ENCODE results near the gene SUSD4. TPM values are rescaled to one million over a fixed set of nuclear protein-coding genes. Genes with fewer than 3 reads are reported as not detected.

The SUSD4 gene
- total and polyA plus RNA-seq, 2 experiments from 2014 or later, result 5.6 to 8.3 TPM

DNA sequence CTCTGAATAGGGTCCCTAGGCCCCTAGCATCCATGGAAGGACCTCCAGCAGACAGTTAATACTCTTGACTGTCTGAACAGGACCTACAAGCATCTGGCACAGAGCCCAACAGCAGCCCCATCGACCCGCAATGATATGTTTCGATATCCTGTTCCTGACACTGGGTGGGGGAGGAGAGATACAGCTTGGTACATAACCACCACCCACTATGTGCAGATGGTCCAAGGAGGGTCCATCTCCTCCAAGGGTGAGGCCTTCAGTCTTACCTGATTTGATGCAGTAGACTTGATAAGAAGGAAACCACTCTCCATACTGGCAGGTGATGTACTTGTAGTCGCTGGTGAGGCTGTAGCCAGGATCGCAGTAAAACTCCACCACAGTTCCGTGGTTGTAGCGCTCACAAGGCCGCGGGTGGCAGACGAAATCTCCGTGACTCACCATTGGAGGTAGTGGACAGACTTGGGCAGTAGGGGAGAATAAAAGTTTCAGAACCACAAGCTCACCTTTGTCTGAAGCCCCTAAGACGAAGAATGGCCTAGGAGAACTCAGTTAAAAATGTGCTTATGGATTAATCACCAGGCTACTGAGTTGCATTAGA is 134.9 kb downstream of the SUSD4 start:
- no peak for DNase-seq (ENCODE audit: low spot score)

DNA sequence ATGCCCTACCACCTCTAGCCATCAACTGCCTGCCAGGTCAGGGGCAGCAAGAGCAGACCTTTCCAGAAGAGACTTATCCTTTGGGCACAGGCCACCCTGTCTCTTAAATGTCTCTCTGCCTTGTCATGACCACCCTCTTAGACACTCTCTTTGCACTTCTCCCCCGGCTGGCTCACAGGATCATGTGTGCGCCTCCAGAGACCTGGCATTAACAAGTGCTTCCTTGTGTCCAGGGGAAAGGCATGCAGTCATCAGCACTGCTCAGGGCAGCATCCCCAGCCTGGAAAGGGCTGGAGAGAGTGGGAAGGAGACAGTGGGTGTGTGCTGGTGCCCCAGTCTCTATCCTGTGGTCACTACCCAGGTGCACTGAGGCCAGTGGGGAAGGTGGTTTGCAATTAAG is 135.8 kb downstream of the SUSD4 start:
- Histone ChIP-seq H4K20me1 (ENCODE audit: insufficient read depth, poor library complexity, severe bottlenecking) (no peaks in the 10 kb centered on the region), H3K4me2 (no peak overlapping the region), H3K9me2 (replicated peaks; ENCODE audit: insufficient read depth) (no peaks in the 10 kb centered on the region), H3K79me2 (no peaks in the 10 kb centered on the region), H3K27me3 (no peaks in the 10 kb centered on the region), H3K36me3 (replicated peaks; ENCODE audit: insufficient read depth, low read depth) (no peaks in the 10 kb centered on the region), H3K4me3 (no peak overlapping the region), H2AFZ (no peak overlapping the region), H3K4me1 (ENCODE audit: insufficient read depth) (no peaks in the 10 kb centered on the region), H3K9me3 (ENCODE audit: low read depth) (no peaks in the 10 kb centered on the region), H3K27ac (no peak overlapping the region)
- TF ChIP-seq EZH2 (IDR thresholded peaks at IDR 0.05; ENCODE audit: borderline replicate concordance), result no peak
- TF ChIP-seq, protein P1, sequence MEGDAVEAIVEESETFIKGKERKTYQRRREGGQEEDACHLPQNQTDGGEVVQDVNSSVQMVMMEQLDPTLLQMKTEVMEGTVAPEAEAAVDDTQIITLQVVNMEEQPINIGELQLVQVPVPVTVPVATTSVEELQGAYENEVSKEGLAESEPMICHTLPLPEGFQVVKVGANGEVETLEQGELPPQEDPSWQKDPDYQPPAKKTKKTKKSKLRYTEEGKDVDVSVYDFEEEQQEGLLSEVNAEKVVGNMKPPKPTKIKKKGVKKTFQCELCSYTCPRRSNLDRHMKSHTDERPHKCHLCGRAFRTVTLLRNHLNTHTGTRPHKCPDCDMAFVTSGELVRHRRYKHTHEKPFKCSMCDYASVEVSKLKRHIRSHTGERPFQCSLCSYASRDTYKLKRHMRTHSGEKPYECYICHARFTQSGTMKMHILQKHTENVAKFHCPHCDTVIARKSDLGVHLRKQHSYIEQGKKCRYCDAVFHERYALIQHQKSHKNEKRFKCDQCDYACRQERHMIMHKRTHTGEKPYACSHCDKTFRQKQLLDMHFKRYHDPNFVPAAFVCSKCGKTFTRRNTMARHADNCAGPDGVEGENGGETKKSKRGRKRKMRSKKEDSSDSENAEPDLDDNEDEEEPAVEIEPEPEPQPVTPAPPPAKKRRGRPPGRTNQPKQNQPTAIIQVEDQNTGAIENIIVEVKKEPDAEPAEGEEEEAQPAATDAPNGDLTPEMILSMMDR (IDR thresholded peaks at IDR 0.05; ENCODE audit: poor library complexity), result no peak
- no peak for TF ChIP-seq EZH2phosphoT487 (IDR thresholded peaks at IDR 0.05; ENCODE audit: low read depth, severe bottlenecking, unreplicated experiment)
- DNase-seq (ENCODE audit: low spot score), result no peak
- WGBS (ENCODE audit: low lambda C conversion rate, missing lambda C conversion rate), result 85% methylated on average over 2 of the region's 2 CpGs

More for the DNA sequence above, 134.9 kb downstream of the SUSD4 start:
- H3K9me3 ChIP-seq (ENCODE audit: low read depth), result no peaks in the 10 kb centered on the region
- H3K4me2 ChIP-seq, result no peak overlapping the region
- H4K20me1 ChIP-seq (ENCODE audit: insufficient read depth, poor library complexity, severe bottlenecking), result no peaks in the 10 kb centered on the region
- TF ChIP-seq EZH2phosphoT487 (IDR thresholded peaks at IDR 0.05; ENCODE audit: low read depth, severe bottlenecking, unreplicated experiment) (no peak), EZH2 (IDR thresholded peaks at IDR 0.05; ENCODE audit: borderline replicate concordance) (no peak)
- TF ChIP-seq, protein P1 (IDR thresholded peaks at IDR 0.05; ENCODE audit: poor library complexity), result no peak
- H3K79me2 ChIP-seq, result no peaks in the 10 kb centered on the region
- no peak overlapping the region for H2AFZ ChIP-seq
- peaks cover 3% of the 10 kb centered on the region for H3K4me1 ChIP-seq (ENCODE audit: insufficient read depth)
- no peaks in the 10 kb centered on the region for H3K27me3 ChIP-seq
- H3K4me3 ChIP-seq, result no peak overlapping the region
- H3K36me3 ChIP-seq (replicated peaks; ENCODE audit: insufficient read depth, low read depth), result no peaks in the 10 kb centered on the region
- no peak overlapping the region for H3K27ac ChIP-seq
- no peaks in the 10 kb centered on the region for H3K9me2 ChIP-seq (replicated peaks; ENCODE audit: insufficient read depth)
- WGBS (ENCODE audit: low lambda C conversion rate, missing lambda C conversion rate), result 98% methylated on average over 12 of the region's 12 CpGs

DNA sequence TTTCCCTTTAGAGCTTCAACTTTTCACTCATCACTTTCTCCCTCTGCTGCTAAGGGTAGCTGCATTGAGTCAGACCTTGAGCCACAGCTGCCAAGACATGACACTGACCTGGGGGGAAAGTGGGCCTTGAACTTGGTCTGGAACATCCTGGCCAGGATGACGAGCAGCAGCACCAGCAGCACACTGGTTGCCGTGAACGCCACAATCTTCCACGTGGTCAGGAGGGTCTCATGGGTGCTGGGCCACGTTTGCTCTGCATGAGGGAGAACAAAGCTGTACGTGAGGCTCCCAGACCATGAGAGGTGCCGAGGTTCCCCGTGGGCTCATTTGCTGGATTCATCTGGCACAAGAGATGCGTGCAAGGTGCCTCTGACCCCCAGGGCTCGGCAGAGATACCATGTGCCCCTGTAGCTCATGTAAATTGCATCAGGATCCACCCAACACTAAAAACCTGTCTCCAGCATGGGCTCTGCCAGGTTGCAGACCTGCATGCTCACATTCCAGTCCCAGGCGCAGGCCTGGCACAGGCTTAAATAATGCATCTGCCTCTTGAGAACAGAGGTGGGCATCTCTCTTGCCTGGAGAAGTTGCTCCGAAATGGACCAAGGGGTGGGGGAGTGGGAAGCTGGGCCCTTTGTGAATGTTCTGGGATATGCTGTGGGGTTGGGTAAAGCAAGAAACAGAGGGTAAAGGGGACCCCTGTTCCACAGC is 136.3 kb downstream of the SUSD4 start:
- Histone ChIP-seq H3K4me1 (ENCODE audit: insufficient read depth) (no peaks in the 10 kb centered on the region), H3K9me2 (replicated peaks; ENCODE audit: insufficient read depth) (no peaks in the 10 kb centered on the region), H3K4me2 (no peak overlapping the region), H4K20me1 (ENCODE audit: insufficient read depth, poor library complexity, severe bottlenecking) (no peaks in the 10 kb centered on the region), H3K4me3 (no peak overlapping the region), H3K27me3 (no peaks in the 10 kb centered on the region), H3K9me3 (ENCODE audit: low read depth) (no peaks in the 10 kb centered on the region), H2AFZ (no peak overlapping the region), H3K79me2 (no peaks in the 10 kb centered on the region), H3K36me3 (replicated peaks; ENCODE audit: insufficient read depth, low read depth) (no peaks in the 10 kb centered on the region), H3K27ac (no peak overlapping the region)
- WGBS (ENCODE audit: low lambda C conversion rate, missing lambda C conversion rate), result 87% methylated on average over 12 of the region's 12 CpGs
- TF ChIP-seq, protein P1 (IDR thresholded peaks at IDR 0.05; ENCODE audit: poor library complexity), result no peak
- TF ChIP-seq EZH2phosphoT487 (IDR thresholded peaks at IDR 0.05; ENCODE audit: low read depth, severe bottlenecking, unreplicated experiment) (no peak), EZH2 (IDR thresholded peaks at IDR 0.05; ENCODE audit: borderline replicate concordance) (no peak)
- DNase-seq (ENCODE audit: low spot score), result no peak

Data from hepatocyte (in vitro differentiated cells).